Testis (tissue), 3 donors: ENCODE measurements around the gene VIPR1. TPM values are rescaled to one million over a fixed set of nuclear protein-coding genes. Genes with fewer than 3 reads are reported as not detected.

Experiments
- DNase-seq: peaks from one replicate; pipeline ENCODE4 v3.0.0-alpha.2; 2019
- H3K27ac ChIP-seq, 2 donors: fragments of 200-600 bp; sonication (generic); one replicate each; pipeline ENCODE4 v1.5.1; 2019
- H3K27me3 ChIP-seq: fragments of 200-600 bp; sonication (generic); one replicate; pipeline ENCODE4 v1.5.1; 2019
- H3K36me3 ChIP-seq: fragments of 200-600 bp; sonication (generic); one replicate; pipeline ENCODE4 v1.5.1; 2017; ENCODE audit warnings: low read depth; ENCODE audit errors: missing control alignments
- H3K4me1 ChIP-seq: fragments of 200-600 bp; sonication (generic); one replicate; pipeline ENCODE4 v1.5.1; 2019
- H3K4me3 ChIP-seq, 2 donors: fragments of 200-600 bp; sonication (generic); one replicate each; pipeline ENCODE4 v1.5.1; 2017 to 2019
- H3K9me3 ChIP-seq: fragments of 200-600 bp; sonication (generic); one replicate; pipeline ENCODE4 v1.5.1; 2017
- CTCF ChIP-seq, 3 experiments: fragments of 450-650 bp in 2 of 3; fragments of 200-600 bp in 1 of 3; sonication (generic) in 1 of 3; IDR thresholded peaks; one replicate each; pipeline ENCODE4 v1.5.1; 2016 to 2019; ENCODE audit warnings: antibody characterized with exemption in 3 of 3, mild to moderate bottlenecking in 2 of 3, moderate library complexity in 1 of 3
- POLR2A ChIP-seq: fragments of 450-650 bp; IDR thresholded peaks from one replicate; pipeline ENCODE4 v1.6.1; 2017; ENCODE audit warnings: antibody characterized with exemption, mild to moderate bottlenecking, moderate library complexity
- whole genome bisulfite sequencing, 2 donors: methylation state at CpG; one replicate each; pipeline ENCODE4 v1.1.5; 2018; 5-methylcytosine and 5-hydroxymethylcytosine counted together
- intact Hi-C: fragments of 100-400 bp; cut with DNase I; formaldehyde crosslinking; loops from one replicate; pipeline ENCODE4 v1.15.1; 2023; ENCODE audit warnings: low total_unique reads
- polyA plus RNA-seq: library from polyadenylated mRNA; stranded (reverse); fragments of 350-450 nt; fragmentation: Illumina TruSeq; extraction: RNeasy Lipid Tissue Mini Kit (QIAGEN cat#74804); gene quantifications from one replicate; pipeline ENCODE4 v1.2.3, GENCODE V29; 2014; ENCODE audit warnings: low read depth, low replicate concordance; ENCODE audit not compliant: insufficient read depth
- total RNA-seq, 2 donors: library from RNA; depleted of rRNA; stranded (reverse); fragments of >200 nt; gene quantifications; one replicate each; pipeline ENCODE4 v1.2.3, GENCODE V29; 2016

Gene VIPR1
- total and polyA plus RNA-seq, 3 donors from 2014 or later: 3.4 to 10.2 (median 4.6) TPM

GRCh38 chr3:42541079-42541478, 38.6 kb downstream of the VIPR1 start:
- no peak for DNase-seq

GRCh38 chr3:42544492-42545283, 42.2 kb downstream of the VIPR1 start:
- 37 to 40% methylated on average over 10 to 12 of the region's 12 CpGs for WGBS, 2 donors
- peaks cover 4% of the 10 kb centered on the region for H3K4me1 ChIP-seq

More at GRCh38 chr3:42541079-42541478, 38.6 kb downstream of the VIPR1 start:
- H3K4me3 ChIP-seq: no peak overlapping the region
- H3K27me3 ChIP-seq: no peaks in the 10 kb centered on the region
- 40 to 60% methylated on average over 3 of the region's 3 CpGs for WGBS, 2 donors
- no peaks in the 10 kb centered on the region for H3K9me3 ChIP-seq
- H3K27ac ChIP-seq: no peak overlapping the region
- TF ChIP-seq CTCF (IDR thresholded peaks at IDR 0.05) (no peak), POLR2A (no peak)
- intact Hi-C loops: no loop called here
- peaks cover 4% of the 10 kb centered on the region for H3K4me1 ChIP-seq
- no peaks in the 10 kb centered on the region for H3K36me3 ChIP-seq

GRCh38 chr3:42545284-42545900, 42.9 kb downstream of the VIPR1 start:
- Histone ChIP-seq H3K27ac (no peak overlapping the region), H3K27me3 (no peaks in the 10 kb centered on the region), H3K9me3 (no peaks in the 10 kb centered on the region), H3K4me1 (peaks cover 4% of the 10 kb centered on the region), H3K36me3 (no peaks in the 10 kb centered on the region), H3K4me3 (no peak overlapping the region)
- intact Hi-C loops: no loop called here
- whole genome bisulfite sequencing, 2 donors: 63 to 79% methylated on average over 5 of the region's 5 CpGs
- TF ChIP-seq POLR2A (no peak), CTCF (IDR thresholded peaks at IDR 0.05) (no peak)
- no peak for DNase-seq

More at GRCh38 chr3:42544492-42545283, 42.2 kb downstream of the VIPR1 start:
- intact Hi-C loops: no loop called here
- no peak for DNase-seq
- Histone ChIP-seq H3K4me3 (no peak overlapping the region), H3K27ac (no peak overlapping the region), H3K9me3 (no peaks in the 10 kb centered on the region), H3K27me3 (no peaks in the 10 kb centered on the region), H3K36me3 (no peaks in the 10 kb centered on the region)
- TF ChIP-seq POLR2A (no peak), CTCF (IDR thresholded peaks at IDR 0.05) (no peak)

- no peak for TF ChIP-seq CTCF (IDR thresholded peaks at IDR 0.05)
- TF ChIP-seq POLR2A: no peak
- WGBS, 2 donors: 90 to 93% methylated on average over 3 of the region's 3 CpGs
These were observed 44.3 kb downstream of the VIPR1 start for GRCh38 chr3:42546691-42547213.

More at GRCh38 chr3:42546691-42547213, 44.3 kb downstream of the VIPR1 start:
- no peaks in the 10 kb centered on the region for H3K36me3 ChIP-seq
- H3K27ac ChIP-seq: no peak overlapping the region
- H3K4me1 ChIP-seq: peaks cover 4% of the 10 kb centered on the region
- no peak overlapping the region for H3K4me3 ChIP-seq
- H3K9me3 ChIP-seq: no peaks in the 10 kb centered on the region
- intact Hi-C loops: no loop called here
- H3K27me3 ChIP-seq: no peaks in the 10 kb centered on the region
- no peak for DNase-seq
